ENCODE data around the gene GPR87. TPM values are rescaled to one million over a fixed set of nuclear protein-coding genes. Genes with fewer than 3 reads are reported as not detected.

The GPR87 gene
- total RNA-seq, 2 donors from 2014 or later, result not detected

GRCh38 chr3:151314593-151314992 lies 2.0 kb downstream of the GPR87 start:
- Histone ChIP-seq H3K27me3 (no peaks in the 10 kb centered on the region), H3K27ac (no peak overlapping the region), H3K4me1 (no peaks in the 10 kb centered on the region), H3K9me3 (no peaks in the 10 kb centered on the region), H3K36me3 (replicated peaks in 1 of 2; ENCODE audit: insufficient read depth in 1 of 2, low read depth in 2 of 2) (no peaks in the 10 kb centered on the region), H3K4me3 (no peak overlapping the region)
- TF ChIP-seq POLR2A (IDR thresholded peaks at IDR 0.05), result no peak
- TF ChIP-seq CTCF (IDR thresholded peaks at IDR 0.05), result no peak
- 83 to 93% methylated on average over 5 of the region's 5 CpGs for WGBS, 2 donors
- intact Hi-C loops (cut with DNase I), result no loop called here
- DNase-seq, result no peak
- no peak for ATAC-seq

GRCh38 chr3:151314137-151314536 lies 2.5 kb downstream of the GPR87 start:
- WGBS, 2 donors, result 91 to 95% methylated on average over 2 of the region's 2 CpGs
- ATAC-seq, result no peak
- Histone ChIP-seq H3K27me3 (no peaks in the 10 kb centered on the region), H3K9me3 (no peaks in the 10 kb centered on the region), H3K27ac (no peak overlapping the region), H3K36me3 (replicated peaks in 1 of 2; ENCODE audit: insufficient read depth in 1 of 2, low read depth in 2 of 2) (no peaks in the 10 kb centered on the region), H3K4me1 (no peaks in the 10 kb centered on the region), H3K4me3 (no peak overlapping the region)
- no peak for TF ChIP-seq CTCF (IDR thresholded peaks at IDR 0.05)
- TF ChIP-seq POLR2A (IDR thresholded peaks at IDR 0.05), result no peak
- no peak for DNase-seq
- intact Hi-C loops (cut with DNase I), result no loop called here

GRCh38 chr3:151312972-151313371 lies 3.6 kb downstream of the GPR87 start:
- ATAC-seq (no peak), DNase-seq (no peak)
- WGBS, 2 donors, result 55 to 78% methylated on average over 3 of the region's 3 CpGs
- TF ChIP-seq CTCF (IDR thresholded peaks at IDR 0.05), result no peak
- no peak for TF ChIP-seq POLR2A (IDR thresholded peaks at IDR 0.05)
- no peaks in the 10 kb centered on the region for H3K27me3 ChIP-seq
- intact Hi-C loops (cut with DNase I), result no loop called here
- H3K27ac ChIP-seq, result no peak overlapping the region
- H3K9me3 ChIP-seq, result no peaks in the 10 kb centered on the region
- H3K4me1 ChIP-seq, result no peaks in the 10 kb centered on the region
- no peak overlapping the region for H3K4me3 ChIP-seq
- H3K36me3 ChIP-seq (replicated peaks in 1 of 2; ENCODE audit: insufficient read depth in 1 of 2, low read depth in 2 of 2), result no peaks in the 10 kb centered on the region

GRCh38 chr3:151309566-151309965 lies 7.1 kb downstream of the GPR87 start:
- TF ChIP-seq CTCF (IDR thresholded peaks at IDR 0.05) (no peak), POLR2A (IDR thresholded peaks at IDR 0.05) (no peak)
- H3K27ac ChIP-seq, result no peak overlapping the region
- no peaks in the 10 kb centered on the region for H3K9me3 ChIP-seq
- ATAC-seq (no peak), DNase-seq (no peak)
- H3K4me1 ChIP-seq, result no peaks in the 10 kb centered on the region
- H3K4me3 ChIP-seq, result no peak overlapping the region
- H3K36me3 ChIP-seq (replicated peaks in 1 of 2; ENCODE audit: insufficient read depth in 1 of 2, low read depth in 2 of 2), result no peaks in the 10 kb centered on the region
- H3K27me3 ChIP-seq, result no peaks in the 10 kb centered on the region
- intact Hi-C loops (cut with DNase I), result no loop called here
- WGBS, 2 donors, result 97% methylated on average over 2 of the region's 2 CpGs

- ATAC-seq (no peak), DNase-seq (no peak)
- no peaks in the 10 kb centered on the region for H3K9me3 ChIP-seq
- no peaks in the 10 kb centered on the region for H3K4me1 ChIP-seq
- 89 to 91% methylated on average over 1 of the region's 1 CpG for WGBS, 2 donors
- H3K36me3 ChIP-seq (replicated peaks in 1 of 2; ENCODE audit: insufficient read depth in 1 of 2, low read depth in 2 of 2), result no peaks in the 10 kb centered on the region
- H3K4me3 ChIP-seq, result no peak overlapping the region
- no peak overlapping the region for H3K27ac ChIP-seq
- intact Hi-C loops (cut with DNase I), result no loop called here
- no peak for TF ChIP-seq POLR2A (IDR thresholded peaks at IDR 0.05)
- no peak for TF ChIP-seq CTCF (IDR thresholded peaks at IDR 0.05)
- no peaks in the 10 kb centered on the region for H3K27me3 ChIP-seq
Observed at GRCh38 chr3:151307583-151308488, 8.8 kb downstream of the GPR87 start.
